D721Med (cell line): ENCODE results near the gene NRSN2.

Experiments
- DNase-seq: peaks from one replicate; pipeline ENCODE4 v3.0.0; 2011; ENCODE audit warnings: low spot score; ENCODE audit not compliant: insufficient read length
- FAIRE-seq: peaks from 2 replicates; lab custom pipeline; 2011; peaks lifted over from hg19 to GRCh38; lab: Jason Lieb, UNC
- TF ChIP-seq, protein P1 (sequence below): IDR thresholded peaks from 2 replicates; pipeline ENCODE4 v1.5.1; 2012; ENCODE audit warnings: mild to moderate bottlenecking, control low read depth; ENCODE audit not compliant: insufficient read depth; ENCODE audit errors: missing control alignments

NRSN2 gene

DNA sequence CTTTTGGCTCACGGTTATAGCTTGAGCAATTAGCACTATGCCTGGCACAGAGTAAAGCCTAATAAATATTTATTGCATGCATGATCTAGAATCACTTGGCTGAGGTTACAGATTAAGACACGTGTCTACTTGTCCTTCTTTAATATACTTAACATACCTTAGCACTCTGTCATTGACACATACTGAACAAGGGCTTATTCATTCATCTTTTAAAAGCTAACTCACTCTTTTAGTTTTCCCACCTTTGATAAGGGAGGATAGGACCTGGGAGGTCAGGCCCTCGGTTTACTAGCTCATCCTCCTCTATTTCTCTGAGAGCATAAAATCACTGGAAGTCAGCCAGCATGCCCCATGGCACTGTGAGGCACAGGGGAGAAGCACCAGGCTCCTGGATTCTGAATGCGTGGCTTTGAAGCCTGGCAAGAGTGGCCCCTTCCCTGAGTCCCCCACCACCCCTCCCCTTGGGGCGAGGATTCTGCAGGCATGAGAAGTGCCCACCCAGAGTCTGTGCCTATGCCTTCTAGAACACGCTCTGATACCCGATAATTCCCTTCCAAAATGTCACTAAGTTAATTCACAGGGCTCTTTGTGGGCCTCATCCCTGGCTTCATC, 38.4 kb upstream of the NRSN2 start:
- no peak for DNase-seq
- TF ChIP-seq, protein P1, sequence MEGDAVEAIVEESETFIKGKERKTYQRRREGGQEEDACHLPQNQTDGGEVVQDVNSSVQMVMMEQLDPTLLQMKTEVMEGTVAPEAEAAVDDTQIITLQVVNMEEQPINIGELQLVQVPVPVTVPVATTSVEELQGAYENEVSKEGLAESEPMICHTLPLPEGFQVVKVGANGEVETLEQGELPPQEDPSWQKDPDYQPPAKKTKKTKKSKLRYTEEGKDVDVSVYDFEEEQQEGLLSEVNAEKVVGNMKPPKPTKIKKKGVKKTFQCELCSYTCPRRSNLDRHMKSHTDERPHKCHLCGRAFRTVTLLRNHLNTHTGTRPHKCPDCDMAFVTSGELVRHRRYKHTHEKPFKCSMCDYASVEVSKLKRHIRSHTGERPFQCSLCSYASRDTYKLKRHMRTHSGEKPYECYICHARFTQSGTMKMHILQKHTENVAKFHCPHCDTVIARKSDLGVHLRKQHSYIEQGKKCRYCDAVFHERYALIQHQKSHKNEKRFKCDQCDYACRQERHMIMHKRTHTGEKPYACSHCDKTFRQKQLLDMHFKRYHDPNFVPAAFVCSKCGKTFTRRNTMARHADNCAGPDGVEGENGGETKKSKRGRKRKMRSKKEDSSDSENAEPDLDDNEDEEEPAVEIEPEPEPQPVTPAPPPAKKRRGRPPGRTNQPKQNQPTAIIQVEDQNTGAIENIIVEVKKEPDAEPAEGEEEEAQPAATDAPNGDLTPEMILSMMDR = no peak
- no peak for FAIRE-seq

DNA sequence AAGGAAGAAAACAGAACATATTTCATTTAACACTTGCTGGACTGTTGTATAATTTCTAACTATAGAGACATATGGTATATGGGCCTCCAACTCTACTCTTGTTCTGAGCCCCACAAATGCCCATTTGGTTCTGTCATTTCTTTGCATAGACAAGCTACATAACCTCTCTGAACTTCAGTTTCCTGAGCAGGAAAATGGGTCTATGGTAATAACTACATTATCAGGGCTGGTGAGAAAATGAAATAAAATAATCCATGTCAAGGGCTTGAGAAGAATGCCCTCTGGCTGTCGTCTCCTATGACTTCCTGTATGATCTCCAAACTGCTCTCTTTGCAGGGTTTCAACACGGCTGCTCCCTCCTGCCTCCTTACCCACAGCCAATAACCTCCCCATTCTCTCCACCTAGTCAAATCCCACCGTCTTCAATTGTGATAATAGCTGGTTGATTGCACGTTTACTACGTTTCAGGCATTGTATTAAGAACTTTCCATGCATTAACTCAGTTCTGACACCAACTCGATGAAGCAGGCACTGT, 37.5 kb upstream of the NRSN2 start:
- FAIRE-seq = no peak
- DNase-seq = no peak
- TF ChIP-seq, protein P1 = no peak

DNA sequence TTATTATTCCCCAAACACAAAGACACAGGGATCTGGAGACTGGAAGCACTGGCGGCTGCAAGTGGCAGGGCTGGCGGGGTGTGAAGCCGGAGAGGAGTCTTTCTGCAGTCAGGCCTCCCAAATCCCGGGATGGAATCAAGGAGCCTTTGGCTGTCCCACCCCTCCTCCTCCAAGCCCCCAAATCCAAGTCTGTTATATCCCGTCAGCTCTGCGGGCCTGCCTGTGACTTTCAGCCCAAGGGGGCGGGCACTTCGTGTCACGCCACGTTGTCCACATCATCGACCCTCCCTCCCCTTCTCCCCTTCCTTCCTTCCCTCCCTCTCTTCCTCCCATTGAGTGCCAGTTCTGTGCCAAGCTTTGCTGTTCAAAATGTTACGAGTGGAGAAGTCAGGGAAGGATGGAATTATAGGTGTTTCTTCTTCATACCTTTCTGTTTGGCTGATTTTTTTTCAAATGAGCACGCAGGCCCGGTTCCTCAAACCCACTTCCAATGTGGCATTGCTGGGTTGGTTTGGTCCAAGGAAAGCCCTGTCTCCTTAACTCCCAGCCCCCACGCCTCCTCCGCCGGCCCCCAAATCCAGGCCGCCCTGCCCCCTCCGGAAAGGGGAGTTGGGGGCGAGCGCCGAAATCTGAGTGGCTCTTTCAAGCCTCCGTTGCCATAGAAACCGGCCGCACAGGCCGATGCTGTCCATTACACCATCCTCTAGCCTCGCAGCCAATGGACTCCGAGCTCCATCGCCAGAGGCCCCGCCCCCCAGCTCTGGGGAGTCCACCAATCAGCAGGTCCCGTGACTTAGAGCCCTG, 36.9 kb upstream of the NRSN2 start:
- TF ChIP-seq, protein P1 = no peak
- no peak for DNase-seq
- no peak for FAIRE-seq

DNA sequence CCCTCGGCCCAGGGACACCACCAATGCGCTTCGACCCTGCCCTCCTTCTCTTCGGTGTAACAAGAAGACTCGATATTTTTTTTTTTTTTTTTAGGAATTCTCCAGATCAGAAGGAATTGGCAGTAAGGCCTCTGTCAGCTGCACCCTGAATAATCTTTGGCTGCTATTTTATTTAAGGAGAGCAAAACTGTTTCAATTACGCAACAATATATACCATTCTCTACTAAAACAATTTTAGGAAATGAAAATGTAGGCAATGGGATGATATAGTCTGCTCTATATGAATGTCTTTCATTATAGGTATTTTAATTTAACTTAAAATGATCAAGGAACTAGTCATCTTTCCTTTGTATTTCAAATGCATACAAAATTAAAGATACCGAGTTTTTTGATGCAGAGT, 36.3 kb upstream of the NRSN2 start:
- TF ChIP-seq, protein P1 = no peak
- DNase-seq = no peak

DNA sequence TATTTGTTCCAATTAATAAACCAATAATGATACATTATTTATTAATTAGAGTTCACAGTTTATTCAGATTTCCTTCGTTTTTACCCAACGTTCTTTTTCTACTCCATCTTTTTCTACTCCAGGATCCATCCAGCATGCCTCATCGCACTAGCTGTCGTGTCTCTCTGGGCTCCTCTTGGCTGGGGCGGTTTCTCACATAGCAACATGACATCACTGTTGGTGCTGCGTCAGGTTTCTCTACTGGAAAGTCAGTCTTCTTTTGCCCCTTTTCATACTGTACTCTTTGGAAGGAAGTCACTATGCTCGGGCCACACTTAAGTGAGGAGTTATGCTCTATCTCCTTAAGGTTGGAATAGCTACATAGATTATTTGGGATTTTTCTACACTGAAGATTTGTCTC, 35.3 kb upstream of the NRSN2 start:
- DNase-seq = no peak
- TF ChIP-seq, protein P1 = no peak
- FAIRE-seq = no peak

More for the DNA sequence above, 36.3 kb upstream of the NRSN2 start:
- no peak for FAIRE-seq

DNA sequence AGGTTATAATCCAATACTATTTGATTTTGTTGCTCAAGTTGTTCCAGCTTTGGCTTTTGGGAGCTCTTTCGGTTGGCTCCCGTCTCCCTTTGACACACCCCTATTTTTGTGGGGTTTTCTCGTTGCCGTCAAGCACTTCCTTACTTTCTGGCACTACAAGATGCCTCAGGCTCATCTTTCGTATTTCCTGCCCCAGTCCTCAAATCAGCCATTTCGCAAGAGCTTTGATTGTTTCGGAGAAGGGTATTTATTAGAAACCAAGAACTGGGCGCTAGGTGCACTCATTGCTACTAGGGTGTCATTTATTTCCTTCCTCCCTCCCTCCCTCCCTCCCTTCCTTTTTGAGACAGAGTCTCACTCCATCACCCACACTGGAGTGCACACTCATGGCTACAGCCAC, 34.8 kb upstream of the NRSN2 start:
- TF ChIP-seq, protein P1 = no peak
- DNase-seq (no peak), FAIRE-seq (no peak)
